Keratinocyte (primary cell): ENCODE data around the gene NSUN4. TPM values are rescaled to one million over a fixed set of nuclear protein-coding genes. Genes with fewer than 3 reads are reported as not detected.

Experiments used
- DNase-seq: peaks from one replicate; pipeline ENCODE4 v3.0.0-alpha.2; 2011; ENCODE audit warnings: low read depth, missing footprints, low spot score
- FAIRE-seq: peaks from 2 replicates; lab custom pipeline; 2011; peaks lifted over from hg19 to GRCh38; lab: Jason Lieb, UNC
- H2AFZ ChIP-seq: 2 replicates; pipeline ENCODE4 v1.6.0; 2012; ENCODE audit warnings: low read length, control low read depth, inconsistent platforms; ENCODE audit not compliant: control insufficient read depth
- H3K27ac ChIP-seq: 2 replicates; pipeline ENCODE4 v1.5.1; 2011; ENCODE audit warnings: low read length; ENCODE audit not compliant: control insufficient read depth, insufficient read depth
- H3K27me3 ChIP-seq: 3 replicates; pipeline ENCODE4 v1.6.0; 2011; ENCODE audit warnings: low read length; ENCODE audit not compliant: control insufficient read depth, insufficient read depth; ENCODE audit errors: extremely low read depth
- H3K36me3 ChIP-seq, 2 experiments: 2 replicates in 1 of 2; 3 replicates in 1 of 2; pipeline ENCODE4 v1.5.1; 2011; ENCODE audit warnings: low read length in 2 of 2, mild to moderate bottlenecking in 1 of 2; ENCODE audit not compliant: control insufficient read depth in 2 of 2, insufficient read depth in 2 of 2; ENCODE audit errors: extremely low read depth in 1 of 2
- H3K4me1 ChIP-seq: 3 replicates; pipeline ENCODE4 v1.5.1; 2011; ENCODE audit warnings: low read length; ENCODE audit not compliant: control insufficient read depth, insufficient read depth; ENCODE audit errors: extremely low read depth
- H3K4me2 ChIP-seq: 3 replicates; pipeline ENCODE4 v1.6.0; 2011; ENCODE audit warnings: low read depth, low read length; ENCODE audit not compliant: control insufficient read depth, insufficient read depth; ENCODE audit errors: extremely low read depth
- H3K4me3 ChIP-seq, 3 experiments: fragments of 200-600 bp in 1 of 3; sonication (generic) in 1 of 3; 2 replicates in 2 of 3; 3 replicates in 1 of 3; pipeline ENCODE4 v1.5.1; 2011 to 2016; ENCODE audit warnings: low read length in 3 of 3, mild to moderate bottlenecking in 3 of 3, control low read depth in 2 of 3, inconsistent platforms in 1 of 3, low read depth in 1 of 3, mixed read lengths in 1 of 3, mixed run types in 1 of 3, moderate library complexity in 1 of 3; ENCODE audit not compliant: control insufficient read depth in 2 of 3, insufficient read depth in 2 of 3; ENCODE audit errors: extremely low read depth in 1 of 3
- H3K79me2 ChIP-seq: 2 replicates; pipeline ENCODE4 v1.6.0; 2012; ENCODE audit warnings: low read length; ENCODE audit not compliant: control insufficient read depth, insufficient read depth
- H3K9ac ChIP-seq: 3 replicates; pipeline ENCODE4 v1.6.0; 2011; ENCODE audit warnings: low read length; ENCODE audit not compliant: control insufficient read depth, insufficient read depth; ENCODE audit errors: extremely low read depth
- H3K9me1 ChIP-seq: 3 replicates; pipeline ENCODE4 v1.6.0; 2011; ENCODE audit warnings: low read length; ENCODE audit not compliant: control insufficient read depth, insufficient read depth; ENCODE audit errors: extremely low read depth
- H3K9me3 ChIP-seq: 2 replicates; pipeline ENCODE4 v1.5.1; 2012; ENCODE audit warnings: low read depth, low read length; ENCODE audit not compliant: control insufficient read depth
- H4K20me1 ChIP-seq: 3 replicates; pipeline ENCODE4 v1.6.0; 2011; ENCODE audit warnings: low read length; ENCODE audit not compliant: control insufficient read depth, insufficient read depth; ENCODE audit errors: extremely low read depth
- CTCF ChIP-seq, 3 experiments: IDR thresholded peaks in 1 of 3; conservative IDR thresholded peaks in 1 of 3; optimal IDR thresholded peaks in 1 of 3; 2 replicates in 2 of 3; 3 replicates in 1 of 3; pipeline versions ENCODE3 to v1.5.1; 2011; ENCODE audit warnings: low read length in 3 of 3, mild to moderate bottlenecking in 3 of 3, moderate library complexity in 2 of 3, control low read depth in 1 of 3, inconsistent platforms in 1 of 3; ENCODE audit not compliant: insufficient read depth in 2 of 3; ENCODE audit errors: extremely low read depth in 1 of 3
- EZH2 ChIP-seq: IDR thresholded peaks from one replicate; pipeline ENCODE4 v1.6.1; 2012; ENCODE audit warnings: inconsistent platforms, mild to moderate bottlenecking, low read length, moderate library complexity
- dilution Hi-C: fragments of 300-500 bp; cut with MboI; formaldehyde crosslinking; loops from one replicate; pipeline ENCODE4 v1.7.0; 2020; ENCODE audit warnings: low sequenced_read_pairs; ENCODE audit not compliant: extremely low pct_ligation_motif_present
- polyA plus RNA-seq, 5 experiments: library from polyadenylated mRNA; depleted of rRNA in 3 of 5; stranded (reverse) in 3 of 5; stranded (forward) in 1 of 5; unstranded in 1 of 5; fragments of >200 nt; gene quantifications; 1 replicate in 1 of 5; 2 replicates in 3 of 5; 3 replicates in 1 of 5; pipeline versions ENCODE4 v1.2.1 to v1.2.3, GENCODE V29; 2011 to 2012; ENCODE audit warnings: missing spikeins in 2 of 5, low read depth in 1 of 5, low replicate concordance in 1 of 5

The NSUN4 gene
- polyA plus RNA-seq, 1 donor (not counting 4 experiments of a cell fraction or from before 2014, with no cell fraction given): 26.3 TPM

GRCh38 chr1:46379996-46380395 is 39.4 kb downstream of the NSUN4 start:
- no peak for FAIRE-seq
- TF ChIP-seq EZH2: no peak
- no peak for TF ChIP-seq CTCF (optimal IDR thresholded peaks at IDR 0.05 in 1 of 3, IDR thresholded peaks at IDR 0.05 in 1 of 3, conservative IDR thresholded peaks at IDR 0.05 in 1 of 3; ENCODE audit: extremely low read depth in 1 of 3, insufficient read depth in 2 of 3, low read length in 3 of 3)
- DNase-seq: no peak
- Histone ChIP-seq H3K9me3 (peaks cover 4% of the 10 kb centered on the region), H3K79me2 (no peaks in the 10 kb centered on the region), H4K20me1 (no peaks in the 10 kb centered on the region), H3K36me3 (no peaks in the 10 kb centered on the region), H3K27ac (no peak overlapping the region), H3K9me1 (no peaks in the 10 kb centered on the region), H3K4me3 (no peak overlapping the region), H3K4me1 (no peaks in the 10 kb centered on the region), H3K4me2 (no peak overlapping the region), H2AFZ (no peak overlapping the region), H3K27me3 (no peaks in the 10 kb centered on the region), H3K9ac (no peak overlapping the region)
- dilution Hi-C loops: no loop called here

- no peaks in the 10 kb centered on the region for H3K9me1 ChIP-seq
- no peaks in the 10 kb centered on the region for H3K27me3 ChIP-seq
- no peak overlapping the region for H3K27ac ChIP-seq
- H4K20me1 ChIP-seq: no peaks in the 10 kb centered on the region
- H3K4me1 ChIP-seq: no peaks in the 10 kb centered on the region
- H2AFZ ChIP-seq: no peak overlapping the region
- H3K4me3 ChIP-seq: no peak overlapping the region
- H3K4me2 ChIP-seq: no peak overlapping the region
- H3K9me3 ChIP-seq: peaks cover 4% of the 10 kb centered on the region
- no peaks in the 10 kb centered on the region for H3K36me3 ChIP-seq
- no peak overlapping the region for H3K9ac ChIP-seq
- TF ChIP-seq EZH2: no peak
- TF ChIP-seq CTCF (optimal IDR thresholded peaks at IDR 0.05 in 1 of 3, IDR thresholded peaks at IDR 0.05 in 1 of 3, conservative IDR thresholded peaks at IDR 0.05 in 1 of 3; ENCODE audit: extremely low read depth in 1 of 3, insufficient read depth in 2 of 3, low read length in 3 of 3): no peak
- H3K79me2 ChIP-seq: no peaks in the 10 kb centered on the region
- dilution Hi-C loops: no loop called here
- DNase-seq (no peak), FAIRE-seq (no peak)
Measured at GRCh38 chr1:46380508-46380907, 39.9 kb downstream of the NSUN4 start.
